ENCODE measurements around the gene PSEN1.
A peak's percentile ranks its signal among the peaks of the same experiment; 100 is the strongest.

The PSEN1 gene

DNA sequence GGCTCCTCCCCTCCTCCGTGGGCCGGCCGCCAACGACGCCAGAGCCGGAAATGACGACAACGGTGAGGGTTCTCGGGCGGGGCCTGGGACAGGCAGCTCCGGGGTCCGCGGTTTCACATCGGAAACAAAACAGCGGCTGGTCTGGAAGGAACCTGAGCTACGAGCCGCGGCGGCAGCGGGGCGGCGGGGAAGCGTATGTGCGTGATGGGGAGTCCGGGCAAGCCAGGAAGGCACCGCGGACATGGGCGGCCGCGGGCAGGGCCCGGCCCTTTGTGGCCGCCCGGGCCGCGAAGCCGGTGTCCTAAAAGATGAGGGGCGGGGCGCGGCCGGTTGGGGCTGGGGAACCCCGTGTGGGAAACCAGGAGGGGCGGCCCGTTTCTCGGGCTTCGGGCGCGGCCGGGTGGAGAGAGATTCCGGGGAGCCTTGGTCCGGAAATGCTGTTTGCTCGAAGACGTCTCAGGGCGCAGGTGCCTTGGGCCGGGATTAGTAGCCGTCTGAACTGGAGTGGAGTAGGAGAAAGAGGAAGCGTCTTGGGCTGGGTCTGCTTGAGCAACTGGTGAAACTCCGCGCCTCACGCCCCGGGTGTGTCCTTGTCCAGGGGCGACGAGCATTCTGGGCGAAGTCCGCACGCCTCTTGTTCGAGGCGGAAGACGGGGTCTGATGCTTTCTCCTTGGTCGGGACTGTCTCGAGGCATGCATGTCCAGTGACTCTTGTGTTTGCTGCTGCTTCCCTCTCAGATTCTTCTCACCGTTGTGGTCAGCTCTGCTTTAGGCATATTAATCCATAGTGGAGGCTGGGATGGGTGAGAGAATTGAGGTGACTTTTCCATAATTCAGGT, at the start of gene PSEN1:
PSEN1 (plus strand) TSS at position 121 of the 839 bp plus-strand sequence. CDS start 11,513 bp downstream, outside the sequence.
- H3K4me3 ChIP-seq (ENCODE audit: control insufficient read depth, low read depth, low read length) = peak within 1 kb of the TSS; percentile 72
- TF ChIP-seq, protein P1, sequence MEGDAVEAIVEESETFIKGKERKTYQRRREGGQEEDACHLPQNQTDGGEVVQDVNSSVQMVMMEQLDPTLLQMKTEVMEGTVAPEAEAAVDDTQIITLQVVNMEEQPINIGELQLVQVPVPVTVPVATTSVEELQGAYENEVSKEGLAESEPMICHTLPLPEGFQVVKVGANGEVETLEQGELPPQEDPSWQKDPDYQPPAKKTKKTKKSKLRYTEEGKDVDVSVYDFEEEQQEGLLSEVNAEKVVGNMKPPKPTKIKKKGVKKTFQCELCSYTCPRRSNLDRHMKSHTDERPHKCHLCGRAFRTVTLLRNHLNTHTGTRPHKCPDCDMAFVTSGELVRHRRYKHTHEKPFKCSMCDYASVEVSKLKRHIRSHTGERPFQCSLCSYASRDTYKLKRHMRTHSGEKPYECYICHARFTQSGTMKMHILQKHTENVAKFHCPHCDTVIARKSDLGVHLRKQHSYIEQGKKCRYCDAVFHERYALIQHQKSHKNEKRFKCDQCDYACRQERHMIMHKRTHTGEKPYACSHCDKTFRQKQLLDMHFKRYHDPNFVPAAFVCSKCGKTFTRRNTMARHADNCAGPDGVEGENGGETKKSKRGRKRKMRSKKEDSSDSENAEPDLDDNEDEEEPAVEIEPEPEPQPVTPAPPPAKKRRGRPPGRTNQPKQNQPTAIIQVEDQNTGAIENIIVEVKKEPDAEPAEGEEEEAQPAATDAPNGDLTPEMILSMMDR (conservative IDR thresholded peaks at IDR 0.05; ENCODE audit: control insufficient read depth, insufficient read depth, low read depth, low read length) = no peak
- peak; percentile 86 for DNase-seq (ENCODE audit: low read depth)

DNA sequence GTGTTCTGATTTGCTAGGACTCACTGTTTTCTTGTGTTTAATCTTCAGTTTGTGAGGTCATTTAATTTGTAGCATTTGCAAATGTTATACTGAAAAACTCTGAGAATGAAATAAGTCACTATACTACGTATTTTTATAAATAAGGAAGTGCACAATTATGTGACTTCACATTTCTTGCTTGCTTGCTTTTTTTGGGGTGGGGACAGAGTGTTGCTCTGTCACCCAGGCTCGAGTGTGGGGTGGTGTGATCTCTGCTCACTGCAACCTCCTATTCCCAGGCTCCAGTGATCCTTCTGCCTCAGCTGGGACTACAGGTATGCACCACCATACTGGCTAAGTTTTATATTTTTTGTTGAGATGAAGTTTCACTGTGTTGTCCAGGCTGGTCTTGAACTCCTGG, 45.3 kb upstream of the PSEN1 start:
- TF ChIP-seq, protein P1 (conservative IDR thresholded peaks at IDR 0.05; ENCODE audit: control insufficient read depth, insufficient read depth, low read depth, low read length) = no peak
- no peak overlapping the region for H3K4me3 ChIP-seq (ENCODE audit: control insufficient read depth, low read depth, low read length)
- DNase-seq (ENCODE audit: low read depth) = no peak

DNA sequence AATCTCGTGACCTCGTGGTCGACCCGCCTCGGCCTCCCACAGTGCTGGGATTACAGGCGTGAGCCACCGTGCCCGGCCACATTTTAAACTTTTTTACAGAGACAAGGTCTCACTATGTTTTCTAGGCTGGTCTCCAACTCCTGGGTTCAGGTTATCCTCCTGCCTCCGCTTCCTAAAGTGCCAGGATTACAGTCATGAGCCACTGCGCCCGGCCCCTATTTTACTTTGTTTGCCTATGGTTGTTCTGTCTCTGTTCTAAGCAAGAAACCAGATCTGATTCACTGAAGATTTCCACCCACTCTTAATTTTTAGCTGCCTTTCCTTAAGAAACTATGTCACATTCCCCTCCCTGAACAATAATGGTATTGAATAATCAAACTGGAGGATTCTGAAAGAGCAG, 38.9 kb upstream of the PSEN1 start:
- TF ChIP-seq, protein P1 (conservative IDR thresholded peaks at IDR 0.05; ENCODE audit: control insufficient read depth, insufficient read depth, low read depth, low read length) = no peak
- DNase-seq (ENCODE audit: low read depth) = no peak
- H3K4me3 ChIP-seq (ENCODE audit: control insufficient read depth, low read depth, low read length) = no peak overlapping the region

DNA sequence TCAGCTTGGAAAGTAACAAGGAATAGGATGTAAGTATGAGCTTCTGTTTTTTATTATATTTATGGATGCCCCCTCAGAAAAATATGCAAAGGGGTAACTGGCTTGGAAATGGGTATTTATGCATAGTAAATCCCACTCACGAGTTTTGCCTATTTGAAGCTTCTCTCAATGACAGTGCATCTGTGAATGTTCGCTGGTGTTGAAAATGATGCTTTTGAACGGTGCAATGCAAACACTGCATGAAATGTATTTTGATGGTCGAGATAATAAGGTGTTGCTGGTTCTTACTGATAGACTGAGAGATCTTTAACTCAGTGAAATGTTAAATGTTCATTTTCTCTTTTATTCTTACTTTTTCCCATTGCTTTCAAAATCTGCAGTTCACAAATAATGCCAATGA, 36.0 kb upstream of the PSEN1 start:
- no peak for DNase-seq (ENCODE audit: low read depth)
- TF ChIP-seq, protein P1 (conservative IDR thresholded peaks at IDR 0.05; ENCODE audit: control insufficient read depth, insufficient read depth, low read depth, low read length) = no peak

DNA sequence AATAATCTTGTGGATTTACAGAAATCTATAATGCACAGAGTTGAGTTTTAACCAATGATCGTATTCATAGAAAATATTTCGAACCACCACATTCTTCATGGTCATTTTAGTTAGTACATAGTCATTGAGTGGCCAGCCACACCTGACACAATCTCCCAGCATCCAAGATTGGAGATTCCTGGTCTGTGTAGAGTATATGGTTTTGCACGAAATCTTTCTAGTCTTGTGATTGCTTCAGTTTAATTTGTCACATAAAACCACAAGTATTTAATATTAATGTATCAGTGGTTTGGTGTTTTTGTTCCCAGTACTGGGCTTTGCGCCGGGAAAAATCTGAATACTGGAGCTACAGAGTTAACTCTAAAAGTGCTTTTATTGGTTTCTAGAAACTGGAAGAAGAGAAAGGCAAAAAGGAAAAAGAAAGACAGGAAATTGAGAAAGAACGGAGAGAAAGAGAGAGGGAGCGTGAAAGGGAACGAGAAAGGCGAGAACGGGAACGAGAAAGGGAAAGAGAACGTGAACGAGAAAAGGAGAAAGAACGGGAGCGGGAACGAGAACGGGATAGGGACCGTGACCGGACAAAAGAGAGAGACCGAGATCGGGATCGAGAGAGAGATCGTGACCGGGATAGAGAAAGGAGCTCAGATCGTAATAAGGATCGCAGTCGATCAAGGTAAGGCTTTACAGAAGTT, 33.4 kb upstream of the PSEN1 start:
- DNase-seq (ENCODE audit: low read depth) = no peak
- TF ChIP-seq, protein P1 (conservative IDR thresholded peaks at IDR 0.05; ENCODE audit: control insufficient read depth, insufficient read depth, low read depth, low read length) = no peak
- H3K4me3 ChIP-seq (ENCODE audit: control insufficient read depth, low read depth, low read length) = no peak overlapping the region

More for the DNA sequence above, 36.0 kb upstream of the PSEN1 start:
- H3K4me3 ChIP-seq (ENCODE audit: control insufficient read depth, low read depth, low read length) = no peak overlapping the region

DNA sequence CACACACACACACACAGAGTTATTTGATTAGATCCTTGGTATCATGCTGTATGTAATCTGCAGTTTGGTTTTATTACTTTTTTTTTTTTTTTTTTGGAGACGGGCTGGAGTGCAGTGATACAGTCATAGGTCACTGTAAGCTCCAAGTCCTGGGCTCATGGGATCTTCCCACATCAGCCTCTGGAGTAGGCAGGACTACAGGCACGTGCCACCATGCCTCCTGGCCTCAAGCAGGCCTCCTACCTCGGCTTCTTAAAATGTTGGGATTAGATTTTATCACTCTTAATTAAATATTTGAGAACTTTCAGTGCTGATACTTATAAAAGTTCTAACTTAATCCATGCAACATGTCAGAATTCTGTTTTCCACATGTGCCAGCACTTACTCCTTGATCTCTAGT, 31.3 kb upstream of the PSEN1 start:
- TF ChIP-seq, protein P1 (conservative IDR thresholded peaks at IDR 0.05; ENCODE audit: control insufficient read depth, insufficient read depth, low read depth, low read length) = no peak
- no peak overlapping the region for H3K4me3 ChIP-seq (ENCODE audit: control insufficient read depth, low read depth, low read length)
- peak; percentile 21 for DNase-seq (ENCODE audit: low read depth)
